H1 (cell line): ENCODE data around the gene A4GALT. TPM values are rescaled to one million over a fixed set of nuclear protein-coding genes. Genes with fewer than 3 reads are reported as not detected.

ENCODE experiments used
- CTCF ChIA-PET: fragments of 300-600 bp; sonication (Branson Sonifier 250); formaldehyde crosslinking; loops from one replicate; lab custom pipeline; 2021; ENCODE audit not compliant: partially characterized antibody; lab: Charles Lee
- POLR2A ChIA-PET: fragments of 300-600 bp; sonication (Branson Sonifier 250); formaldehyde crosslinking; loops from one replicate; lab custom pipeline; 2021; ENCODE audit warnings: inconsistent platforms; ENCODE audit not compliant: partially characterized antibody; lab: Charles Lee
- DNase-seq, 2 experiments: peaks; one replicate each; pipeline versions ENCODE4 v3.0.0 to v3.0.0-alpha.2; 2010 to 2022; ENCODE audit warnings: low spot score in 2 of 2, low read depth in 1 of 2, mixed read lengths in 1 of 2
- FAIRE-seq: peaks from 2 replicates; lab custom pipeline; 2011; peaks lifted over from hg19 to GRCh38; lab: Jason Lieb, UNC
- H2AFZ ChIP-seq: 2 replicates; pipeline ENCODE4 v1.8.1; 2012; ENCODE audit warnings: low read length, inconsistent platforms
- H2AK5ac ChIP-seq: 2 replicates; pipeline ENCODE4 v1.6.1; 2013; ENCODE audit warnings: low read depth, low read length
- H2BK120ac ChIP-seq: replicated peaks from 2 replicates; pipeline ENCODE3; 2013; ENCODE audit warnings: low read depth, low read length, inconsistent platforms
- H2BK12ac ChIP-seq: 2 replicates; pipeline ENCODE4 v1.6.1; 2013; ENCODE audit warnings: low read depth, low read length
- H2BK15ac ChIP-seq: 2 replicates; pipeline ENCODE4 v1.6.1; 2013; ENCODE audit warnings: low read length
- H2BK20ac ChIP-seq: 2 replicates; pipeline ENCODE4 v1.6.1; 2013; ENCODE audit warnings: low read length
- H2BK5ac ChIP-seq: 2 replicates; pipeline ENCODE4 v1.6.1; 2013; ENCODE audit warnings: low read depth, low read length
- H3K14ac ChIP-seq: 2 replicates; pipeline ENCODE4 v1.6.1; 2013; ENCODE audit warnings: inconsistent platforms; ENCODE audit not compliant: insufficient read length
- H3K18ac ChIP-seq: 2 replicates; pipeline ENCODE4 v1.6.1; 2013; ENCODE audit warnings: low read length; ENCODE audit errors: extremely low read depth
- H3K23ac ChIP-seq: 2 replicates; pipeline ENCODE4 v1.6.1; 2013; ENCODE audit warnings: inconsistent platforms; ENCODE audit not compliant: insufficient read length
- H3K23me2 ChIP-seq: 2 replicates; pipeline ENCODE4 v1.6.1; 2013; ENCODE audit warnings: low read depth, low read length
- H3K27ac ChIP-seq: 2 replicates; pipeline ENCODE4 v1.6.1; 2011; ENCODE audit warnings: low read depth, low read length, inconsistent platforms
- H3K27me3 ChIP-seq, 4 experiments: replicated peaks in 1 of 4; 1 replicate in 1 of 4; 2 replicates in 3 of 4; pipeline versions ENCODE4 v1.6.1 to v1.8.1; 2011 to 2013; ENCODE audit warnings: low read length in 3 of 4, mild to moderate bottlenecking in 3 of 4, inconsistent platforms in 2 of 4, mixed read lengths in 2 of 4, moderate library complexity in 1 of 4; ENCODE audit not compliant: control insufficient read depth in 3 of 4, insufficient read depth in 3 of 4; ENCODE audit errors: extremely low read depth in 1 of 4
- H3K36me3 ChIP-seq, 4 experiments: 2 replicates each; pipeline versions ENCODE4 v1.6.1 to v1.8.1; 2011 to 2013; ENCODE audit warnings: mild to moderate bottlenecking in 4 of 4, low read length in 3 of 4, moderate library complexity in 2 of 4, control low read depth in 1 of 4, inconsistent platforms in 1 of 4; ENCODE audit not compliant: insufficient read depth in 4 of 4, control insufficient read depth in 2 of 4
- H3K4ac ChIP-seq: replicated peaks from 2 replicates; pipeline ENCODE3; 2013; ENCODE audit warnings: low read length, low read depth, mixed read lengths, inconsistent platforms; ENCODE audit not compliant: insufficient read length
- H3K4me1 ChIP-seq, 4 experiments: replicated peaks in 1 of 4; 1 replicate in 1 of 4; 2 replicates in 3 of 4; pipeline versions ENCODE4 v1.6.1 to v1.8.1; 2011 to 2013; ENCODE audit warnings: low read length in 3 of 4, inconsistent platforms in 2 of 4, mixed read lengths in 1 of 4; ENCODE audit not compliant: insufficient read depth in 4 of 4, control insufficient read depth in 3 of 4
- H3K4me2 ChIP-seq, 2 experiments: 2 replicates each; pipeline versions ENCODE4 v1.6.1 to v1.8.1; 2011 to 2013; ENCODE audit warnings: low read depth in 2 of 2, low read length in 2 of 2, control low read depth in 1 of 2, inconsistent platforms in 1 of 2, mild to moderate bottlenecking in 1 of 2; ENCODE audit not compliant: insufficient read depth in 1 of 2
- H3K4me3 ChIP-seq, 4 experiments: fragments of 200-600, 300-600 bp in 1 of 4; sonication (generic), shearing (Covaris generic), sonication (Bioruptor Twin) in 1 of 4; 2 replicates each; pipeline versions ENCODE4 v1.5.1 to v1.8.1; 2011 to 2016; ENCODE audit warnings: low read length in 4 of 4, low read depth in 3 of 4, control low read depth in 2 of 4, inconsistent platforms in 2 of 4, mild to moderate bottlenecking in 2 of 4, mixed read lengths in 1 of 4, moderate library complexity in 1 of 4; ENCODE audit not compliant: insufficient read depth in 2 of 4; ENCODE audit errors: extremely low read depth in 1 of 4
- H3K56ac ChIP-seq: replicated peaks from 2 replicates; pipeline ENCODE3; 2013; ENCODE audit warnings: low read depth, mild to moderate bottlenecking, mixed read lengths, low read length, inconsistent platforms; ENCODE audit not compliant: insufficient read length
- H3K79me1 ChIP-seq: 2 replicates; pipeline ENCODE4 v1.6.1; 2013; ENCODE audit warnings: low read depth, low read length, control low read depth
- H3K79me2 ChIP-seq, 2 experiments: 2 replicates each; pipeline versions ENCODE4 v1.6.1 to v1.8.1; 2012 to 2013; ENCODE audit warnings: low read length in 2 of 2, mild to moderate bottlenecking in 2 of 2, inconsistent platforms in 1 of 2; ENCODE audit not compliant: insufficient read depth in 2 of 2, control insufficient read depth in 1 of 2
- H3K9ac ChIP-seq, 4 experiments: replicated peaks in 1 of 4; 1 replicate in 1 of 4; 2 replicates in 3 of 4; pipeline versions ENCODE4 v1.6.1 to v1.8.1; 2011 to 2013; ENCODE audit warnings: low read depth in 3 of 4, low read length in 3 of 4, control low read depth in 2 of 4, mild to moderate bottlenecking in 2 of 4, moderate library complexity in 2 of 4, inconsistent platforms in 1 of 4; ENCODE audit errors: extremely low read depth in 1 of 4
- H3K9me3 ChIP-seq, 2 experiments: 2 replicates each; pipeline versions ENCODE4 v1.6.1 to v1.8.1; 2012 to 2013; ENCODE audit warnings: mild to moderate bottlenecking in 2 of 2, moderate library complexity in 2 of 2, control low read depth in 1 of 2, inconsistent platforms in 1 of 2, low read depth in 1 of 2, low read length in 1 of 2, mixed read lengths in 1 of 2; ENCODE audit not compliant: insufficient read depth in 2 of 2
- H4K20me1 ChIP-seq, 2 experiments: replicated peaks in 1 of 2; 2 replicates each; pipeline versions ENCODE3 to v1.8.1; 2011 to 2013; ENCODE audit warnings: inconsistent platforms in 2 of 2, low read length in 2 of 2, mild to moderate bottlenecking in 1 of 2; ENCODE audit not compliant: insufficient read depth in 2 of 2, control insufficient read depth in 1 of 2
- H4K5ac ChIP-seq: 2 replicates; pipeline ENCODE4 v1.6.1; 2013; ENCODE audit warnings: low read length, low read depth, mixed read lengths, inconsistent platforms; ENCODE audit not compliant: insufficient read length
- H4K8ac ChIP-seq: 2 replicates; pipeline ENCODE4 v1.8.0; 2013; ENCODE audit warnings: mild to moderate bottlenecking, moderate library complexity, low read length, inconsistent platforms; ENCODE audit not compliant: insufficient read depth; ENCODE audit errors: extremely low read depth
- H4K91ac ChIP-seq: replicated peaks from 2 replicates; pipeline ENCODE3; 2013; ENCODE audit warnings: low read length, mixed read lengths, inconsistent platforms; ENCODE audit not compliant: insufficient read length
- ASH2L ChIP-seq: fragments of 200-600, 300-600 bp; sonication (generic); IDR thresholded peaks from one replicate; pipeline ENCODE4 v1.7.1; 2017; ENCODE audit warnings: low read length
- BRCA1 ChIP-seq: IDR thresholded peaks from 2 replicates; pipeline ENCODE4 v1.6.1; 2012; ENCODE audit warnings: low read depth, low read length, improper control_type of control experiment
- CBX8 ChIP-seq: fragments of 300-800, 300-1000 bp; sonication (generic); IDR thresholded peaks from 2 replicates; pipeline ENCODE4 v1.7.1; 2016; ENCODE audit warnings: low read depth, low read length, borderline replicate concordance
- EZH2 ChIP-seq: fragments of 200-600 bp; sonication (generic); IDR thresholded peaks from 2 replicates; pipeline ENCODE4 v1.7.1; 2012; ENCODE audit warnings: low read depth, mild to moderate bottlenecking, moderate library complexity, low read length, inconsistent platforms; ENCODE audit not compliant: severe bottlenecking
- GABPA ChIP-seq: IDR thresholded peaks from 2 replicates; pipeline ENCODE4 v1.6.1; 2011; ENCODE audit warnings: mild to moderate bottlenecking, low read length, moderate library complexity, borderline replicate concordance; ENCODE audit not compliant: insufficient read depth
- HDAC2 ChIP-seq, 2 experiments: fragments of 300-600 bp in 1 of 2; sonication (generic) in 1 of 2; IDR thresholded peaks; 2 replicates each; pipeline ENCODE4 v1.6.1; 2011 to 2012; ENCODE audit warnings: low read depth in 2 of 2, low read length in 2 of 2, mild to moderate bottlenecking in 2 of 2, moderate library complexity in 2 of 2, borderline replicate concordance in 1 of 2, inconsistent platforms in 1 of 2
- KDM5A ChIP-seq: fragments of 200-600 bp; IDR thresholded peaks from 2 replicates; pipeline ENCODE4 v1.7.1; 2012; ENCODE audit warnings: mild to moderate bottlenecking, low read length, inconsistent platforms, mixed read lengths
- NRF1 ChIP-seq: IDR thresholded peaks from 2 replicates; pipeline ENCODE4 v1.6.1; 2011; ENCODE audit warnings: mild to moderate bottlenecking, low read depth, low read length, improper control_type of control experiment
- RAD21 ChIP-seq, 2 experiments: IDR thresholded peaks in 1 of 2; conservative IDR thresholded peaks in 1 of 2; 2 replicates each; pipeline ENCODE4 v1.6.1; 2011; ENCODE audit warnings: low read depth in 2 of 2, low read length in 2 of 2, improper control_type of control experiment in 1 of 2, inconsistent platforms in 1 of 2, mild to moderate bottlenecking in 1 of 2, moderate library complexity in 1 of 2
- RBBP5 ChIP-seq: IDR thresholded peaks from 2 replicates; pipeline ENCODE4 v1.7.1; 2012; ENCODE audit warnings: low read depth, mild to moderate bottlenecking, inconsistent platforms, low read length, moderate library complexity, borderline replicate concordance
- RXRA ChIP-seq: IDR thresholded peaks from 2 replicates; pipeline ENCODE4 v1.6.1; 2011; ENCODE audit warnings: low read depth, mild to moderate bottlenecking, low read length, moderate library complexity; ENCODE audit not compliant: insufficient read depth
- WGBS, 2 experiments: shearing (Covaris generic) in 1 of 2; methylation state at CpG; one replicate each; pipeline versions ENCODE4 v1.1.6 to v1.1.7; 2013 to 2015; ENCODE audit warnings: low lambda C conversion rate in 2 of 2, mixed read lengths in 2 of 2, inconsistent platforms in 1 of 2, low coverage in 1 of 2, missing lambda C conversion rate in 1 of 2; ENCODE audit not compliant: insufficient replicate concordance in 2 of 2, insufficient coverage in 1 of 2, insufficient read length in 1 of 2; ENCODE audit errors: extremely low coverage in 1 of 2, missing lambda C conversion rate in 1 of 2; 5-methylcytosine and 5-hydroxymethylcytosine counted together
- polyA plus RNA-seq, 7 experiments: library from polyadenylated mRNA; depleted of rRNA in 3 of 7; stranded (reverse) in 5 of 7; unstranded in 2 of 7; fragments of >200 nt in 5 of 7; fragments of 200-250 nt in 2 of 7; gene quantifications; 1 replicate in 5 of 7; 2 replicates in 1 of 7; 4 replicates in 1 of 7; pipeline versions ENCODE4 v1.2.1 to v1.2.3, GENCODE V29; 2011 to 2013; ENCODE audit warnings: missing spikeins in 2 of 7, mixed read lengths in 2 of 7
- total RNA-seq: library from RNA; stranded (reverse); fragmentation: NEBNext Ultra II Directional; extraction: Animal tissue kit (Norgen Biotek cat#: 25700); gene quantifications from 2 replicates; pipeline ENCODE4 v1.2.1, GENCODE V29; 2021
- TF ChIP-seq, protein P1 (sequence below): IDR thresholded peaks from 2 replicates; pipeline ENCODE4 v1.6.1; 2012; ENCODE audit warnings: inconsistent platforms

A4GALT gene
- total and polyA plus RNA-seq, 2 of the 8 experiments (the other 6 are each of a cell fraction or from before 2014, with no cell fraction given): 7.2 to 13.8 TPM

DNA sequence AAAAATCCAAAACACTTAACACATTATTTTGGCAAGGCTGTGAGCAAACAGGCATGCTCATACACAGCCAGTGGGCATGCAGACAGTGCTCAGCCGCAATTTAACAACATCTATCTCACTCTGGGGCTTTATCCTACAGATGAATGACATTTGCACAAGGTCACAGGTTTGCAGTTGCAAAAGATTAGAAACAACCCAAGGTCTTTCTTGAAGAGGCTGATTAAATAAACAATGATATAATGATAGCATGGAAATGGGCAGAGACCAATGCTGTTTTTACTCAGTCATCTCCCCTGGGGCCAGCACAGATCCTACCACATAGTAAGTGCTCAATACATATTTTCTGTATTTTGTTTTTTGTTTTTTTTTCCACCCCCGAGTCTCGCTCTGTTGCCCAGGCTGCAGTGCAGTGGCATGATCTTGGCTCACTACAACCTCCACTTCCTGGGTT is 9.4 kb downstream of the A4GALT start:
- H4K20me1 ChIP-seq: peaks cover 0 to 2% of the 10 kb centered on the region in 2 experiments
- no peak for TF ChIP-seq CBX8
- TF ChIP-seq RXRA: no peak
- TF ChIP-seq EZH2: no peak
- no peak for TF ChIP-seq HDAC2 (IDR thresholded peaks at IDR 0.05; ENCODE audit: borderline replicate concordance in 1 of 2, low read depth in 2 of 2, low read length in 2 of 2)
- no peak for TF ChIP-seq KDM5A
- no peak for TF ChIP-seq RBBP5
- TF ChIP-seq BRCA1: no peak
- no peak for TF ChIP-seq RAD21 (IDR thresholded peaks at IDR 0.05 in 1 of 2, conservative IDR thresholded peaks at IDR 0.05 in 1 of 2; ENCODE audit: low read depth in 2 of 2, low read length in 2 of 2)
- TF ChIP-seq NRF1: no peak
- TF ChIP-seq GABPA: no peak
- TF ChIP-seq ASH2L: no peak
- TF ChIP-seq, protein P1, sequence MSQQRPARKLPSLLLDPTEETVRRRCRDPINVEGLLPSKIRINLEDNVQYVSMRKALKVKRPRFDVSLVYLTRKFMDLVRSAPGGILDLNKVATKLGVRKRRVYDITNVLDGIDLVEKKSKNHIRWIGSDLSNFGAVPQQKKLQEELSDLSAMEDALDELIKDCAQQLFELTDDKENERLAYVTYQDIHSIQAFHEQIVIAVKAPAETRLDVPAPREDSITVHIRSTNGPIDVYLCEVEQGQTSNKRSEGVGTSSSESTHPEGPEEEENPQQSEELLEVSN: no peak
- no peaks in the 10 kb centered on the region; a peak in 1 of 4 replicates for H3K79me2 ChIP-seq
- FAIRE-seq (no peak), DNase-seq (no peak)
- WGBS, 2 experiments: 93% methylated on average over 3 of the region's 3 CpGs; no CpG with 5 or more reads in 1 of the 2 experiments
- no peak overlapping the region for H3K4ac ChIP-seq
- H2BK20ac ChIP-seq: no peak overlapping the region
- ChIA-PET CTCF (interaction anchor here (2.0 kb wide), 1 partner anchor 11 kb away, joined by 4 read pairs; no protein-coding TSS in a partner anchor), POLR2A (interaction anchor here (1.1 to 1.5 kb wide), 2 partner anchors 77 to 97 kb away, joined by 3 read pairs; partner anchors contain the start of gene POLDIP3)
- H3K4me1 ChIP-seq: peaks cover 0 to 2% (median 0%) of the 10 kb centered on the region in 4 experiments; a peak in 1 of 7 replicates
- no peak overlapping the region for H2BK15ac ChIP-seq
- no peak overlapping the region for H4K91ac ChIP-seq
- H2BK12ac ChIP-seq: no peak overlapping the region
- no peak overlapping the region for H3K23ac ChIP-seq
- H3K27me3 ChIP-seq: no peaks in the 10 kb centered on the region
- no peak overlapping the region for H3K4me3 ChIP-seq
- H3K4me2 ChIP-seq: no peak overlapping the region
- no peak overlapping the region for H2BK120ac ChIP-seq
- H3K9me3 ChIP-seq: no peaks in the 10 kb centered on the region
- no peaks in the 10 kb centered on the region for H3K23me2 ChIP-seq
- H3K79me1 ChIP-seq: no peaks in the 10 kb centered on the region; the same call in 1 of the 2 replicates
- H2BK5ac ChIP-seq: no peak overlapping the region
- no peak overlapping the region for H3K18ac ChIP-seq
- no peak overlapping the region for H4K8ac ChIP-seq
- no peak overlapping the region for H2AK5ac ChIP-seq
- H4K5ac ChIP-seq: no peak overlapping the region
- no peak overlapping the region for H2AFZ ChIP-seq
- H3K14ac ChIP-seq: no peak overlapping the region
- H3K27ac ChIP-seq: no peak overlapping the region
- H3K56ac ChIP-seq: no peak overlapping the region
- H3K36me3 ChIP-seq: no peaks in the 10 kb centered on the region
- no peak overlapping the region for H3K9ac ChIP-seq
